Stomach smooth muscle (tissue), 2 donors: ENCODE measurements around the gene EME1.

Source experiments
- H3K27ac ChIP-seq: one replicate; pipeline ENCODE4 v1.7.0; 2013; ENCODE audit warnings: mild to moderate bottlenecking, low read length, inconsistent platforms
- H3K27me3 ChIP-seq, 2 donors: one replicate each; pipeline ENCODE4 v1.7.0; 2013; ENCODE audit warnings: low read length in 2 of 2; ENCODE audit not compliant: insufficient read depth in 2 of 2, control insufficient read depth in 1 of 2
- H3K36me3 ChIP-seq, 2 donors: one replicate each; pipeline ENCODE4 v1.7.0; 2013; ENCODE audit warnings: low read length in 2 of 2; ENCODE audit not compliant: control insufficient read depth in 2 of 2, insufficient read depth in 2 of 2
- H3K4me1 ChIP-seq: one replicate; pipeline ENCODE4 v1.7.0; 2013; ENCODE audit warnings: low read length; ENCODE audit not compliant: control insufficient read depth, insufficient read depth
- H3K4me3 ChIP-seq, 2 donors: one replicate each; pipeline ENCODE4 v1.7.0; 2013; ENCODE audit warnings: low read length in 2 of 2
- H3K9ac ChIP-seq, 2 donors: one replicate each; pipeline ENCODE4 v1.7.0; 2013; ENCODE audit warnings: low read length in 2 of 2, mild to moderate bottlenecking in 1 of 2
- H3K9me3 ChIP-seq, 2 donors: one replicate each; pipeline ENCODE4 v1.7.0; 2013; ENCODE audit warnings: low read length in 2 of 2; ENCODE audit not compliant: control insufficient read depth in 2 of 2
- donor health status: healthy.
- donor health status: Pancreatic carcinoma.

EME1 gene

GRCh38 chr17:50364715-50365114, 8.3 kb upstream of the EME1 start:
- Histone ChIP-seq H3K4me1 (peaks cover 10% of the 10 kb centered on the region), H3K4me3 (no peak overlapping the region), H3K9me3 (no peaks in the 10 kb centered on the region), H3K9ac (no peak overlapping the region), H3K36me3 (peaks cover 24 to 35% of the 10 kb centered on the region in 2 donors), H3K27ac (no peak overlapping the region), H3K27me3 (no peaks in the 10 kb centered on the region)

GRCh38 chr17:50365165-50365564, 7.9 kb upstream of the EME1 start:
- no peaks in the 10 kb centered on the region for H3K9me3 ChIP-seq
- no peak overlapping the region for H3K4me3 ChIP-seq
- H3K27ac ChIP-seq, result no peak overlapping the region
- peaks cover 10% of the 10 kb centered on the region for H3K4me1 ChIP-seq
- peaks cover 28 to 40% of the 10 kb centered on the region in 2 donors for H3K36me3 ChIP-seq
- H3K27me3 ChIP-seq, result no peaks in the 10 kb centered on the region
- H3K9ac ChIP-seq, result no peak overlapping the region

- Histone ChIP-seq H3K4me1 (peaks cover 10% of the 10 kb centered on the region), H3K27me3 (no peaks in the 10 kb centered on the region), H3K9ac (no peak overlapping the region), H3K36me3 (peaks cover 31 to 44% of the 10 kb centered on the region in 2 donors), H3K9me3 (no peaks in the 10 kb centered on the region), H3K4me3 (no peak overlapping the region), H3K27ac (no peak overlapping the region)
Measured at GRCh38 chr17:50365649-50366393, 7.2 kb upstream of the EME1 start.

GRCh38 chr17:50367401-50367800, 5.6 kb upstream of the EME1 start:
- H3K36me3 ChIP-seq, result peaks cover 31 to 47% of the 10 kb centered on the region in 2 donors
- no peak overlapping the region for H3K9ac ChIP-seq
- H3K4me3 ChIP-seq, result no peak overlapping the region
- peaks cover 22% of the 10 kb centered on the region for H3K4me1 ChIP-seq
- H3K27ac ChIP-seq, result no peak overlapping the region
- H3K27me3 ChIP-seq, result no peaks in the 10 kb centered on the region
- no peaks in the 10 kb centered on the region for H3K9me3 ChIP-seq

GRCh38 chr17:50370052-50370451, 3.0 kb upstream of the EME1 start:
- no peaks in the 10 kb centered on the region for H3K27me3 ChIP-seq
- peaks cover 21% of the 10 kb centered on the region for H3K4me1 ChIP-seq
- peaks cover 31 to 47% of the 10 kb centered on the region in 2 donors for H3K36me3 ChIP-seq
- H3K9me3 ChIP-seq, result no peaks in the 10 kb centered on the region
- no peak overlapping the region for H3K4me3 ChIP-seq
- H3K9ac ChIP-seq, result no peak overlapping the region
- no peak overlapping the region for H3K27ac ChIP-seq

- peak overlapping the region in 1 of 2 donors; percentile 100 for H3K4me3 ChIP-seq
- no peaks in the 10 kb centered on the region for H3K9me3 ChIP-seq
- peaks cover 21% of the 10 kb centered on the region for H3K4me1 ChIP-seq
- peaks cover 28 to 37% of the 10 kb centered on the region in 2 donors for H3K36me3 ChIP-seq
- no peaks in the 10 kb centered on the region for H3K27me3 ChIP-seq
- no peak overlapping the region for H3K27ac ChIP-seq
- peak overlapping the region in 1 of 2 donors; percentile 4 for H3K9ac ChIP-seq
Measured at GRCh38 chr17:50371526-50371925, 1.5 kb upstream of the EME1 start.

GRCh38 chr17:50372222-50372757, 739 bp upstream of the EME1 start:
- Histone ChIP-seq H3K4me1 (peaks cover 21% of the 10 kb centered on the region), H3K27ac (peak overlapping the region; percentile 91), H3K4me3 (peak overlapping the region; percentile 99 to 100), H3K9ac (peak overlapping the region; percentile 96 to 99), H3K27me3 (no peaks in the 10 kb centered on the region), H3K9me3 (no peaks in the 10 kb centered on the region), H3K36me3 (peaks cover 21 to 30% of the 10 kb centered on the region in 2 donors)

- H3K4me1 ChIP-seq, result peaks cover 21% of the 10 kb centered on the region
- no peak overlapping the region for H3K4me3 ChIP-seq
- no peak overlapping the region for H3K27ac ChIP-seq
- peaks cover 10 to 16% of the 10 kb centered on the region in 2 donors for H3K36me3 ChIP-seq
- no peak overlapping the region for H3K9ac ChIP-seq
- no peaks in the 10 kb centered on the region for H3K27me3 ChIP-seq
- H3K9me3 ChIP-seq, result no peaks in the 10 kb centered on the region
Measured at GRCh38 chr17:50373705-50374104, 676 bp downstream of the EME1 start.

GRCh38 chr17:50375858-50376538, 3.0 kb downstream of the EME1 start:
- Histone ChIP-seq H3K4me3 (no peak overlapping the region), H3K4me1 (peaks cover 20% of the 10 kb centered on the region), H3K27ac (no peak overlapping the region), H3K27me3 (no peaks in the 10 kb centered on the region), H3K9me3 (no peaks in the 10 kb centered on the region), H3K9ac (no peak overlapping the region), H3K36me3 (peaks cover 0 to 9% of the 10 kb centered on the region in 2 donors)

- H3K27me3 ChIP-seq, result no peaks in the 10 kb centered on the region
- H3K27ac ChIP-seq, result no peak overlapping the region
- peaks cover 22 to 32% of the 10 kb centered on the region in 2 donors for H3K36me3 ChIP-seq
- H3K4me3 ChIP-seq, result no peak overlapping the region
- H3K9ac ChIP-seq, result no peak overlapping the region
- no peaks in the 10 kb centered on the region for H3K4me1 ChIP-seq
- H3K9me3 ChIP-seq, result no peaks in the 10 kb centered on the region
Measured at GRCh38 chr17:50379351-50380132, 6.5 kb downstream of the EME1 start.
